ENCODE data around the gene CROT.

Gene CROT

DNA sequence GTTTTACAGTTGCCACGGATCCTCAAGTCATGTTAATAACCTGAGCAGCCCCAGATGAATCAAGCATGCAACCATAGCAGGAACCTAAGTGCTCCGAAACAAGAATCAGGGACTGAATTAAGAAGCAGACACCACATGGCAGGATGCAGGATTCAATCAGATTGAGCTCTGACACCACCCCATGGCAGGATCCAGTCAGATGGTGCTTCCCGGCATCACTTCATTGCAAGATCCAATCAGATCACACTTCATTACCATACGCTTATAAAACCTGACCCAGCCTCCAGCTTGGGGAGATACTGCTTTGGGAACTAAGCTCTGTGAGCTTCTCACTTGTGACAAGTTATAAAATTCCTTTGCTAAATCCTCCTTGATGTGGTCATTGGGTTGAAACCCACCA is 74.7 kb downstream of the CROT start:
- Mint-ChIP-seq H3K4me1 (no peaks in the 10 kb centered on the region), H3K9me3 (no peaks in the 10 kb centered on the region), H3K4me3 (no peak overlapping the region), H3K36me3 (no peaks in the 10 kb centered on the region), H3K27ac (no peak overlapping the region)
- ATAC-seq = no peak
- no peak for DNase-seq (ENCODE audit: low spot score in 2 of 2)

GRCh38 chr7:87424075-87424474 is 78.6 kb downstream of the CROT start:
- Mint-ChIP-seq H3K4me1 (no peaks in the 10 kb centered on the region), H3K27ac (no peak overlapping the region), H3K4me3 (no peak overlapping the region), H3K36me3 (no peaks in the 10 kb centered on the region), H3K9me3 (no peaks in the 10 kb centered on the region)
- no peak for ATAC-seq
- no peak for DNase-seq (ENCODE audit: low spot score in 2 of 2)

DNA sequence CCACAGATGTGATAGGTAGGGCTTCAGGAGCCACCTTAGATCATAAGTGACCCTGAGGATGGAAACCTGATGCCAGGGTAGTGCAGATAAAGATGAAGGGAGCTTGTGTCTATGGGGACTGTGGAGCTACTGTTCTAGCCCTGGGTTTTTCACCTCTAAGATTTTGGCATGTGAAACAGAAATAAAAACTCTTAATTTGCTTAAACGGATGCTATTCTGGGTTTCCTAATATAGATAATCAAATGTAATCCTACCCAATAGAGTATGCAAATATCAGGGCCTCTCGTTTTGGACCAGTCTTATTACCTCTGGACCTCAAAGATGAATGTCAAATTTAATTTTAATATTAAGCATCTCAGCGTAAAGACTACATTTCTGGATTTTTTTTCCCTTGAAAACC is 80.7 kb downstream of the CROT start:
- Mint-ChIP-seq H3K9me3 (no peaks in the 10 kb centered on the region), H3K4me3 (no peak overlapping the region), H3K27ac (no peak overlapping the region), H3K36me3 (no peaks in the 10 kb centered on the region), H3K4me1 (no peaks in the 10 kb centered on the region)
- ATAC-seq (no peak), DNase-seq (ENCODE audit: low spot score in 2 of 2) (no peak)

- Mint-ChIP-seq H3K4me1 (no peaks in the 10 kb centered on the region), H3K36me3 (no peaks in the 10 kb centered on the region), H3K27ac (no peak overlapping the region), H3K4me3 (no peak overlapping the region), H3K9me3 (no peaks in the 10 kb centered on the region)
- no peak for DNase-seq (ENCODE audit: low spot score in 2 of 2)
- ATAC-seq = no peak
These were observed 81.8 kb downstream of the CROT start for GRCh38 chr7:87427288-87427687.

DNA sequence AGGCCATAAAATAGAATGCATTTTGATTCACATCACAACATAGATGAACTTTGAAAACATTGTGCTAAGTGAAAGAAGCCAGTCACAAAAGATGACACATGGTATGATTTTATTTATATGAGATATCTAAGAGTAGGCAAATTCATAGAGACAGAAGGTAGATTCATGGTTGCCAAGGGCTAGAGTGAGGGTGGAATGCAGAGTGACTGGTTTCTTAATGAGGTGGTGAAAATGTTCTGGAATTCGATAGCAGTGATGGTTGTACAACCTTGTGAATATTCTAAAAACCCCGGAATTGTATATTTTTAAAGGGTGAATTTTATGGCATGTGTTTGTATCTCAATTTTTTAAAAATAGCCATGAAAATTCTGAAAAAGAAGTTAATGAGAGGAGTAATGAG is 87.1 kb downstream of the CROT start:
- ATAC-seq (no peak), DNase-seq (ENCODE audit: low spot score in 2 of 2) (no peak)
- H3K9me3 Mint-ChIP-seq = no peaks in the 10 kb centered on the region

GRCh38 chr7:87435546-87435945 is 90.1 kb downstream of the CROT start:
- H3K9me3 Mint-ChIP-seq = no peaks in the 10 kb centered on the region
- no peaks in the 10 kb centered on the region for H3K36me3 Mint-ChIP-seq
- peak; percentile 51 for ATAC-seq
- no peak for DNase-seq (ENCODE audit: low spot score in 2 of 2)
- H3K27ac Mint-ChIP-seq = no peak overlapping the region
- no peak overlapping the region for H3K4me3 Mint-ChIP-seq
- H3K4me1 Mint-ChIP-seq = no peaks in the 10 kb centered on the region

More for the DNA sequence above, 87.1 kb downstream of the CROT start:
- Mint-ChIP-seq H3K4me1 (no peaks in the 10 kb centered on the region), H3K4me3 (no peak overlapping the region), H3K27ac (no peak overlapping the region), H3K36me3 (no peaks in the 10 kb centered on the region)

GRCh38 chr7:87445897-87446296 is 100.4 kb downstream of the CROT start:
- no peak overlapping the region for H3K27ac Mint-ChIP-seq
- no peaks in the 10 kb centered on the region for H3K4me1 Mint-ChIP-seq
- H3K36me3 Mint-ChIP-seq = no peaks in the 10 kb centered on the region
- no peak for ATAC-seq
- DNase-seq (ENCODE audit: low spot score in 2 of 2) = no peak
- H3K9me3 Mint-ChIP-seq = no peaks in the 10 kb centered on the region
- no peak overlapping the region for H3K4me3 Mint-ChIP-seq

- Mint-ChIP-seq H3K4me3 (no peak overlapping the region), H3K9me3 (no peaks in the 10 kb centered on the region), H3K36me3 (no peaks in the 10 kb centered on the region), H3K4me1 (no peaks in the 10 kb centered on the region), H3K27ac (no peak overlapping the region)
- no peak for ATAC-seq
- no peak for DNase-seq (ENCODE audit: low spot score in 2 of 2)
These were observed 101.7 kb downstream of the CROT start for GRCh38 chr7:87447116-87447635.

DNA sequence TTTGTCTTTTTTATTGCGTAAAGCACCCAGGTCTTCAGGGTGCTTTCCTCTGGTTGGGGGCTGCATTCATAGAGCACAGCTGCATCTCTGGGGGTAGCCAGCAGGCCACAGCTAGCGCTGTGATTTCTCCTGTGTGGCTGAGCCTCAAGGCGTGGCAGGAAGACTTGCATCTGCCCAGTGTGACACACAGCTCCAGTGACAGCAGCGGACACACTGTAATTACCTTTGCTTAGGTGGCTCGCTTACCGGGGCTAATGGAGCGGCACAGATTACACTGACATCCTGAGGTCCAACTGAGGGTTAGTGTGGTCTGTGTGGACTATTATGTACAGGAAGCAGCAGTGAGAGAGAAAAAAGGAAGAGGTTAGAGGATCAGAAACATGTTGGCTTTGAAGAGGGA is 102.9 kb downstream of the CROT start:
- ATAC-seq = peak; percentile 45
- Mint-ChIP-seq H3K27ac (no peak overlapping the region), H3K9me3 (no peaks in the 10 kb centered on the region)

More for the DNA sequence above, 102.9 kb downstream of the CROT start:
- Mint-ChIP-seq H3K4me3 (no peak overlapping the region), H3K36me3 (no peaks in the 10 kb centered on the region), H3K4me1 (no peaks in the 10 kb centered on the region)
- DNase-seq (ENCODE audit: low spot score in 2 of 2) = no peak
